ENCODE data around the gene TBCK.
"Not testable (repeated sequence)": the region's sequence is repeated elsewhere in the genome, so short reads cannot be mapped to it uniquely, and the experiment has no call there.

The TBCK gene

DNA sequence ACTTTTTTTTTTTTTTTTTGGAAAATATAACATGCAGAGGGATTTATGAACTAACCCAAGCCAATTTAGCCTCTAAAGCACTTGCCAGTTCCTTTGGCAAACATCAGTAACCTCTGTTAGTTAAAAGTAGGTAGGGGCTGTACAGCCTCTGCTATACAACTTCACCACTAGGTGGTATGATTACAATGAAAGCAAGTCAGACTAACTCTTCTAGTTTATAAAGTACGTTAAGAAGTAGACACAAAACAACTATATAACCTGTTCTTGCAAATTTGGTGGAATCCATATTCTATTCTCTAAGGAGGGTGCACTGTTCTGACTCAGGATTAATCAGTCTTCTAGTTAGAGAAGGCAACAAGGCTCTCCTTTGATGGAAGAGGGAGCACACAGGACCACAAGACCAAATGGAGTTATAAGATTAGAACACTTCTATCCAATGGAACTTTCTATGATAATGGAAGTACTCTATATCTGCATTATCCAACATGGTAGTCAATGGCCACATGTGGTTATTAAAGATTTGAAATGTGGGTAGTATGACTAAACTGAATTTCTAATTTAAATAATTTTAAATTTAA is 13.1 kb upstream of the TBCK start:
- peak; percentile 60 for DNase-seq (ENCODE audit: low read depth)
- H3K4me3 ChIP-seq (ENCODE audit: control insufficient read depth, low read depth, low read length): no peak overlapping the region
- TF ChIP-seq, protein P1, sequence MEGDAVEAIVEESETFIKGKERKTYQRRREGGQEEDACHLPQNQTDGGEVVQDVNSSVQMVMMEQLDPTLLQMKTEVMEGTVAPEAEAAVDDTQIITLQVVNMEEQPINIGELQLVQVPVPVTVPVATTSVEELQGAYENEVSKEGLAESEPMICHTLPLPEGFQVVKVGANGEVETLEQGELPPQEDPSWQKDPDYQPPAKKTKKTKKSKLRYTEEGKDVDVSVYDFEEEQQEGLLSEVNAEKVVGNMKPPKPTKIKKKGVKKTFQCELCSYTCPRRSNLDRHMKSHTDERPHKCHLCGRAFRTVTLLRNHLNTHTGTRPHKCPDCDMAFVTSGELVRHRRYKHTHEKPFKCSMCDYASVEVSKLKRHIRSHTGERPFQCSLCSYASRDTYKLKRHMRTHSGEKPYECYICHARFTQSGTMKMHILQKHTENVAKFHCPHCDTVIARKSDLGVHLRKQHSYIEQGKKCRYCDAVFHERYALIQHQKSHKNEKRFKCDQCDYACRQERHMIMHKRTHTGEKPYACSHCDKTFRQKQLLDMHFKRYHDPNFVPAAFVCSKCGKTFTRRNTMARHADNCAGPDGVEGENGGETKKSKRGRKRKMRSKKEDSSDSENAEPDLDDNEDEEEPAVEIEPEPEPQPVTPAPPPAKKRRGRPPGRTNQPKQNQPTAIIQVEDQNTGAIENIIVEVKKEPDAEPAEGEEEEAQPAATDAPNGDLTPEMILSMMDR (conservative IDR thresholded peaks at IDR 0.05; ENCODE audit: control insufficient read depth, insufficient read depth, low read depth, low read length): peak; percentile 83

DNA sequence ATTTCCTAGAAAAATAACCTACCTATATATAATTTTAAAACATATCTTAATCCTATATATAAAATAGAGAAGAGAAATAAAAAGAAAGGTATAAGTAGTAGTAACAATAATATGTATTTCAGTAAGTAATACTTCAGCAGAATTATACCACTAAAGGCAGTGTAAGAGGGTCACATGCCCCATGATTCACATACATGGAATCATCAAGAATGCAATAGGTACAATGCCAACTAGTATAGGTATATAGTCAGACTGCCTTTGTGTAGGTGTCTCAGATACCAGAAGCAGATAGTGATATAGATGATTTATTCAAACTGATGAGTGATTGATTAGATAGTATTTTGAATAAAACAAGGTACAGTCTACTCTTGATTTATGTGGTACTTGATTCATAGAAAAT is 9.8 kb upstream of the TBCK start:
- TF ChIP-seq, protein P1 (conservative IDR thresholded peaks at IDR 0.05; ENCODE audit: control insufficient read depth, insufficient read depth, low read depth, low read length): no peak
- DNase-seq (ENCODE audit: low read depth): no peak
- H3K4me3 ChIP-seq (ENCODE audit: control insufficient read depth, low read depth, low read length): no peak overlapping the region

DNA sequence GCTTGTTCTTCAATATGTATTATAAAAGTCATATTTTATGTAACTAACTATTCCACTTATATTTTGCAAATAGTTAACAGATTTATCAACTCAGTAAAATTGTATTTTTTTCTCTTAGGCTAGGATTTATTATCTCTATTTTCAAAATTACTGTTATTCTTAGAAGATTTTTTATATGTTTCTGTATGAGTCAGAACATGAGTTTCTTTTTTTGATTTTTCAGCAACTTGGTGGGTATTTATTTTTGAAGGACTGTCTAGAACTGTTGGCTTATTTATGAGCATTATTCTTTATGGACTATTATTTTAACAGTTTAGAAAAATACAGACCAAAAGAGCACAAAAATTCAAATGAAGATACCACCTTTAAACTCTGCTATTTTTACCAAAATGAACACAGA is 7.1 kb upstream of the TBCK start:
- TF ChIP-seq, protein P1 (conservative IDR thresholded peaks at IDR 0.05; ENCODE audit: control insufficient read depth, insufficient read depth, low read depth, low read length): no peak
- H3K4me3 ChIP-seq (ENCODE audit: control insufficient read depth, low read depth, low read length): no peak overlapping the region
- no peak for DNase-seq (ENCODE audit: low read depth)

DNA sequence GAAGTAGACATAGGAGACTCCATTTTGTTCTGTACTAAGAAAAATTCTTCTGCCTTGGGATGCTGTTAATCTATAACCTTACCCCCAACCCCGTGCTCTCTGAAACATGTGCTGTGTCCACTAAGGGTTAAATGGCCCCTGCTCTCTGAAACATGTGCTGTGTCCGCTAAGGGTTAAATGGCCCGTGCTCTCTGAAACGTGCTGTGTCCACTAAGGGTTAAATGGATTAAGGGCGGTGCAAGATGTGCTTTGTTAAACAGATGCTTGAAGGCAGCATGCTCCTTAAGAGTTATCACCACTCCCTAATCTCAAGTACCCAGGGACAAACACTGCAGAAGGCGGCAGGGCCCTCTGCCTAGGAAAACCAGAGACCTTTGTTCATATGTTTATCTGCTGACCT is 5.8 kb upstream of the TBCK start:
- not testable (repeated sequence) for H3K4me3 ChIP-seq (ENCODE audit: control insufficient read depth, low read depth, low read length)

DNA sequence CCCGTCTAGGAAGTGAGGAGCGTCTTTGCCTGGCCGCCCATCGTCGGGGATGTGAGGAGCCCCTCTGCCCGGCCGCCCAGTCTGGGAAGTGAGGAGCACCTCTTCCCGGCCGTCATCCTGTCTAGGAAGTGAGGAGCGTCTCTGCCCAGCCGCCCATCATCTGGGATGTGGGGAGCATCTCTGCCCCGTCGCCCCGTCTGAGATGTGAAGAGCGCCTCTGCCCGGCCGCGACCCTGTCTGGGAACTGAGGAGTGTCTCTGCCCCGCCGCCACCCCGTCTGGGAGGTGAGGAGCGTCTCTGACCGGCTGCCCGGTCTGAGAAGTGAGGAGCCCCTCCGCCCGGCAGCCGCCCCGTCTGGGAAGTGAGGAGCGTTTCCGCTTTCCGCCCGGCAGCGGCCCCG is 5.2 kb upstream of the TBCK start:
- H3K4me3 ChIP-seq (ENCODE audit: control insufficient read depth, low read depth, low read length); DNase-seq (ENCODE audit: low read depth): not testable (repeated sequence)

More for the DNA sequence above, 5.8 kb upstream of the TBCK start:
- not testable (repeated sequence) for DNase-seq (ENCODE audit: low read depth)

DNA sequence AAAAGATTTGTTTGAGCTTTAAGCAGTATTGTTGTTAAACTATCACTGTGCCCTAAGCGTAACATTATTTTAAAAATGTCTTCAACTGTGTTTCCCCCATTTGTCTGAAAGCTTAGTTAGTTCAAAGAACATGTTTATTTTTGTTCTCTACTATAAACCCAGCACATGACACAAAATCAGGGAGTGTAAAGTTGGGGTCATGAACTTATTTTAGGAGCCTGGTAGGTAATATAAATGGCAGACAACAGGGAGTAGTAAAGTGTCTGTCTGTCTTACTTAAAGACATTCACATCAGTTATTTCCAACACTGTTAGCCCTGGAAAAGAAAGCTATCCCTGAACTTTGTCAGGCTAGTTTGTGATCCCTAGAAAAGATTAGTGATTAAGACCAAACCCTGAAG is 4.2 kb upstream of the TBCK start:
- DNase-seq (ENCODE audit: low read depth): no peak
- TF ChIP-seq, protein P1 (conservative IDR thresholded peaks at IDR 0.05; ENCODE audit: control insufficient read depth, insufficient read depth, low read depth, low read length): no peak
- no peak overlapping the region for H3K4me3 ChIP-seq (ENCODE audit: control insufficient read depth, low read depth, low read length)

DNA sequence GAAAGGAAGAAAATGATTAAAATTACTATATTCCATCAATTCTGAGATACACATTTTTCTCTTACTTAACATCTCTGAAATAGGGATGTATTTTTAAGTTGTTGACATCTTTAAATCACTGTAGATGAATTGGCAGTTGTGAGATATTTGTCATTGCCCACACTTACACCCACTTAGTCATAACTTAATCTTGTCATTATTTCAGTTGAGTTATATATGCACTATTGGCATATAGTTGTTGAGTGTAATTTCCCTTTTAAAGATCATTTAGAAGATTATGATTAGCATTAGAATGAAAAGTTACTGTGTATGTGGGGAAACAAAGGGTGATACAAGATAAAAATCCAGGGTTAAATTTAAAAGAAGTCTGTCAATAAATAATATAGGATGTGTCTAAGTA is 2.5 kb upstream of the TBCK start:
- TF ChIP-seq, protein P1 (conservative IDR thresholded peaks at IDR 0.05; ENCODE audit: control insufficient read depth, insufficient read depth, low read depth, low read length): no peak
- no peak for DNase-seq (ENCODE audit: low read depth)
- H3K4me3 ChIP-seq (ENCODE audit: control insufficient read depth, low read depth, low read length): no peak overlapping the region

DNA sequence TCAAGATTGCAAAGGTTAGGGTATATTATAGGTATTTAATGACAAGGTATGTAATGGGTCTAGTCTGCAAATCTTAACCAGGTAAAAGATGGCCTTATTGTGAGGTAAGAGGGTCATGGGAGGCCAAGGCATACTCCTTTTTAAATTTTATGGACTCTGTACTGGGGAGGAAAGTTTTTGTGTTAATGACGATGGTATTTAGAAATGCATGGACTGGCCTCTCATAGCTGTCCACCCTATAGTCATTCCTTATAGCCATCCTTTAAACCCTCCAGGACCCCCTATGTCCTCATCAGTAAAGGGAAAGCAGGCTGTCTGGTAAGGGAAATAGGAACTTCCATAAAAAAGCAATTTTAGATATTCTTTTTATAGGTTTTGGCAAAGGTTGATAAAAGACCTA is 1.8 kb upstream of the TBCK start:
- TF ChIP-seq, protein P1 (conservative IDR thresholded peaks at IDR 0.05; ENCODE audit: control insufficient read depth, insufficient read depth, low read depth, low read length): no peak

More for the DNA sequence above, 1.8 kb upstream of the TBCK start:
- H3K4me3 ChIP-seq (ENCODE audit: control insufficient read depth, low read depth, low read length): no peak overlapping the region
- no peak for DNase-seq (ENCODE audit: low read depth)

All from fibroblast of mammary gland (primary cell).